WTC11 (cell line): ENCODE measurements around the gene LHX5. TPM values are rescaled to one million over a fixed set of nuclear protein-coding genes. Genes with fewer than 3 reads are reported as not detected.
A peak's percentile ranks its signal among the peaks of the same experiment; 100 is the strongest.

Experiments
- ATAC-seq: fragments of 200-7000 bp; cut with Tn5 transposase; 2 replicates; pipeline ENCODE4 v1.10.0; 2021; ENCODE audit warnings: mild to moderate bottlenecking, moderate library complexity
- CTCF ChIA-PET: fragments of 300-600 bp; sonication (Branson Sonifier 250); formaldehyde crosslinking; loops from one replicate; lab custom pipeline; 2021; ENCODE audit warnings: antibody characterized with exemption; lab: Charles Lee
- POLR2A ChIA-PET: fragments of 350-600 bp; sonication (Branson Sonifier 250); formaldehyde crosslinking; loops from one replicate; lab custom pipeline; 2021; ENCODE audit warnings: antibody characterized with exemption; lab: Charles Lee
- DNase-seq: peaks from one replicate; pipeline ENCODE4 v3.0.0; 2021; ENCODE audit warnings: low spot score
- H3K27ac Mint-ChIP-seq: 2 replicates; pipeline ENCODE4 v1.8.0; 2021; ENCODE audit warnings: mixed read lengths
- H3K27me3 Mint-ChIP-seq: 2 replicates; pipeline ENCODE4 v1.8.0; 2021; ENCODE audit warnings: low read depth, mild to moderate bottlenecking, moderate library complexity, mixed read lengths
- H3K36me3 Mint-ChIP-seq: 2 replicates; pipeline ENCODE4 v1.8.0; 2021; ENCODE audit warnings: mixed read lengths
- H3K4me1 Mint-ChIP-seq: 2 replicates; pipeline ENCODE4 v1.8.0; 2022; ENCODE audit warnings: mixed read lengths
- H3K4me3 Mint-ChIP-seq: 2 replicates; pipeline ENCODE4 v1.8.0; 2021; ENCODE audit warnings: mild to moderate bottlenecking, moderate library complexity, mixed read lengths
- H3K9me3 Mint-ChIP-seq: 2 replicates; pipeline ENCODE4 v1.8.0; 2021; ENCODE audit warnings: mixed read lengths
- ATF2 ChIP-seq: sonication (generic); formaldehyde crosslinking; IDR thresholded peaks from 2 replicates; pipeline ENCODE4 v1.8.1; 2022; ENCODE audit warnings: low read depth, missing genetic modification reagents, borderline replicate concordance
- ETV6 ChIP-seq: sonication (generic); formaldehyde crosslinking; IDR thresholded peaks from 2 replicates; pipeline ENCODE4 v1.8.1; 2022; ENCODE audit warnings: mild to moderate bottlenecking, missing genetic modification reagents
- FOXP1 ChIP-seq: sonication (generic); formaldehyde crosslinking; IDR thresholded peaks from 2 replicates; pipeline ENCODE4 v1.8.0; 2022; ENCODE audit warnings: missing genetic modification reagents, mild to moderate bottlenecking, moderate library complexity, borderline replicate concordance
- GABPB1 ChIP-seq: sonication (generic); formaldehyde crosslinking; IDR thresholded peaks from 2 replicates; pipeline ENCODE4 v1.8.1; 2023; ENCODE audit warnings: mild to moderate bottlenecking, missing genetic modification reagents
- GTF2I ChIP-seq: fragments of 250-450 bp; sonication (Bioruptor Pico); conservative IDR thresholded peaks from 2 replicates; pipeline ENCODE4 v1.4.0; 2021; ENCODE audit warnings: mild to moderate bottlenecking
- NR2C2 ChIP-seq: sonication (generic); formaldehyde crosslinking; IDR thresholded peaks from 2 replicates; pipeline ENCODE4 v1.8.0; 2022; ENCODE audit warnings: mild to moderate bottlenecking, missing genetic modification reagents
- PREB ChIP-seq: sonication (generic); formaldehyde crosslinking; IDR thresholded peaks from 2 replicates; pipeline ENCODE4 v1.8.1; 2022; ENCODE audit warnings: mild to moderate bottlenecking, missing genetic modification reagents, moderate library complexity, borderline replicate concordance
- STAT6 ChIP-seq: sonication (generic); formaldehyde crosslinking; conservative IDR thresholded peaks from 2 replicates; pipeline ENCODE4 v1.8.1; 2023; ENCODE audit warnings: mild to moderate bottlenecking, low read depth, missing genetic modification reagents, moderate library complexity
- ZNF121 ChIP-seq: sonication (generic); formaldehyde crosslinking; IDR thresholded peaks from 2 replicates; pipeline ENCODE4 v1.8.0; 2023; ENCODE audit warnings: missing genetic modification reagents
- ZNF138 ChIP-seq: sonication (generic); formaldehyde crosslinking; conservative IDR thresholded peaks from 2 replicates; pipeline ENCODE4 v1.8.1; 2022; ENCODE audit warnings: mild to moderate bottlenecking, moderate library complexity, missing genetic modification reagents
- ZNF416 ChIP-seq: fragments of 250-450 bp; sonication (Bioruptor Pico); IDR thresholded peaks from 2 replicates; pipeline ENCODE4 v1.9.0; 2021; ENCODE audit warnings: mild to moderate bottlenecking, inconsistent platforms
- ZNF671 ChIP-seq: fragments of 250-450 bp; sonication (Bioruptor Pico); IDR thresholded peaks from 2 replicates; pipeline ENCODE4 v1.8.0; 2021; ENCODE audit warnings: mild to moderate bottlenecking
- total RNA-seq: library from RNA; stranded (reverse); gene quantifications from 3 replicates; pipeline ENCODE4 v1.2.3, GENCODE V29; 2021

LHX5 gene
- total RNA-seq, 1 experiment from 2014 or later = 3.0 TPM

- H3K27me3 Mint-ChIP-seq = no peaks in the 10 kb centered on the region
- no peak overlapping the region for H3K27ac Mint-ChIP-seq
- H3K36me3 Mint-ChIP-seq = no peaks in the 10 kb centered on the region
- ChIA-PET CTCF (interaction anchor here (1.0 kb wide), 2 partner anchors 8 to 9 kb away, joined by 3 to 7 read pairs; no protein-coding TSS in a partner anchor), POLR2A (interaction anchor here (0.5 to 0.6 kb wide), 2 partner anchors 58 to 606 kb away, joined by 3 to 4 read pairs; no protein-coding TSS in a partner anchor)
- DNase-seq (no peak), ATAC-seq (peak; percentile 26; the same call in 1 of the 2 replicates)
- H3K4me3 Mint-ChIP-seq = no peak overlapping the region
- TF ChIP-seq ZNF138 = no peak
- no peak for TF ChIP-seq STAT6 (CRISPR knock-in tag)
- no peak for TF ChIP-seq ZNF416 (CRISPR knock-in tag)
- H3K9me3 Mint-ChIP-seq = no peaks in the 10 kb centered on the region
- H3K4me1 Mint-ChIP-seq = peaks cover 6% of the 10 kb centered on the region
These were observed 55.4 kb downstream of the LHX5 start for GRCh38 chr12:113416091-113416754.

- ATAC-seq (no peak), DNase-seq (no peak)
- Mint-ChIP-seq H3K27me3 (no peaks in the 10 kb centered on the region), H3K9me3 (no peaks in the 10 kb centered on the region), H3K4me3 (no peak overlapping the region), H3K27ac (no peak overlapping the region), H3K36me3 (no peaks in the 10 kb centered on the region), H3K4me1 (peaks cover 6% of the 10 kb centered on the region)
- no peak for TF ChIP-seq NR2C2 (CRISPR knock-in tag)
- TF ChIP-seq ZNF121 = 0 out of 2 replicates have a peak, but pooled peaks have one; percentile 5
- 0 out of 2 replicates have a peak, but pooled peaks have one; percentile 41 for TF ChIP-seq GTF2I (CRISPR knock-in tag)
- TF ChIP-seq ETV6 (CRISPR knock-in tag) = no peak
- no peak for TF ChIP-seq ZNF671 (CRISPR knock-in tag)
- TF ChIP-seq PREB (CRISPR knock-in tag) = no peak
- no peak for TF ChIP-seq FOXP1 (CRISPR knock-in tag)
- CTCF ChIA-PET = interaction anchor here (1.0 to 1.8 kb wide), 3 partner anchors 11 to 47 kb away, joined by 9 to 17 read pairs (median 9); no protein-coding TSS in a partner anchor
- POLR2A ChIA-PET = no interaction called here
These were observed 57.1 kb downstream of the LHX5 start for GRCh38 chr12:113414519-113415038.

GRCh38 chr12:113413488-113413939, 58.2 kb downstream of the LHX5 start:
- POLR2A ChIA-PET = interaction anchor here (0.7 to 1.0 kb wide), 2 partner anchors 20 to 262 kb away, joined by 3 read pairs; no protein-coding TSS in a partner anchor
- TF ChIP-seq GABPB1 (CRISPR knock-in tag) = peak; percentile 51; the same call in 1 of the 2 replicates
- TF ChIP-seq ATF2 (CRISPR knock-in tag) = no peak
- ATAC-seq (no peak), DNase-seq (no peak)
- no peaks in the 10 kb centered on the region for H3K36me3 Mint-ChIP-seq
- no peaks in the 10 kb centered on the region for H3K27me3 Mint-ChIP-seq
- peaks cover 6% of the 10 kb centered on the region for H3K4me1 Mint-ChIP-seq
- H3K4me3 Mint-ChIP-seq = no peak overlapping the region
- no peak overlapping the region for H3K27ac Mint-ChIP-seq
- no peaks in the 10 kb centered on the region for H3K9me3 Mint-ChIP-seq
- CTCF ChIA-PET = interaction anchor here (0.7 to 1.8 kb wide), 5 partner anchors 9 to 103 kb away, joined by 3 to 17 read pairs (median 3); partner anchors contain the start of gene SDSL

Other genes with a start within 250 kb of the LHX5 start
- 12.2 to 13.9 TPM (median 13.8 TPM) in 3 replicates for gene SLC8B1, start 136.8 kb downstream of the LHX5 start, total RNA-seq
- 34.8 to 39.4 TPM (median 35.6 TPM) in 3 replicates for gene PLBD2, start 113.3 kb downstream of the LHX5 start, total RNA-seq
- 0.21 to 0.46 TPM (median 0.31 TPM) in 3 replicates for gene SDS, start 68.0 kb downstream of the LHX5 start, total RNA-seq
- 0.41 to 0.96 TPM (median 0.52 TPM) in 3 replicates for gene SDSL, start 49.5 kb downstream of the LHX5 start, total RNA-seq